ENCODE results near the gene KCND2. TPM values are rescaled to one million over a fixed set of nuclear protein-coding genes. Genes with fewer than 3 reads are reported as not detected.
"Not testable (repeated sequence)": the region's sequence is repeated elsewhere in the genome, so short reads cannot be mapped to it uniquely, and the experiment has no call there.

KCND2 gene
- total RNA-seq, 2 experiments from 2014 or later, result not detected

DNA sequence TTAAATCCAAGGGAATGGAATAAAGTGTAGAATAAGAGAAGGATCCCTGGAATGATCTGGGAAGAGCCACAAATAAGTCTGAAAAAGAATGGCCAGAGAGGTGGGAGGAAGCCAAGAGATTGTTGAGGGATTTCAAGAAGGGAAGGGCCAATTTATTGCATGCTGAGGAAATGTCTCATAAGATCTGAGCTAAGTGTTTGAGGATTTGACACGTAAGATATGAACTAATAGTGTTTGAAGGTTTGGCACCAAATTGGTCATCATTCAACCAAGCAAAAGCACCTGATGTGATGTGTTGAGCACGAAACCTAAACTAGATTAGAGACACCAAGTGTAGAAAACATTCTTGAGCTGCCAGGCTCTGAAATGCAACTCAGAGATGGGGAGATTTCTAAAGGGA is 487.1 kb downstream of the KCND2 start:
- no peaks in the 10 kb centered on the region for H3K27me3 Mint-ChIP-seq (ENCODE audit: low read depth)
- no peak overlapping the region for H3K27ac Mint-ChIP-seq
- H3K4me3 Mint-ChIP-seq, result no peak overlapping the region
- CTCF ChIA-PET, result interaction anchor here (1.3 kb wide), 1 partner anchor 32 kb away, joined by 3 read pairs; no protein-coding TSS in a partner anchor
- POLR2A ChIA-PET, result no interaction called here
- no peaks in the 10 kb centered on the region for H3K36me3 Mint-ChIP-seq (ENCODE audit: low read depth)
- DNase-seq (no peak), ATAC-seq (no peak)
- H3K4me1 Mint-ChIP-seq (ENCODE audit: low read depth), result no peaks in the 10 kb centered on the region
- no peaks in the 10 kb centered on the region for H3K9me3 Mint-ChIP-seq (ENCODE audit: insufficient read depth)

DNA sequence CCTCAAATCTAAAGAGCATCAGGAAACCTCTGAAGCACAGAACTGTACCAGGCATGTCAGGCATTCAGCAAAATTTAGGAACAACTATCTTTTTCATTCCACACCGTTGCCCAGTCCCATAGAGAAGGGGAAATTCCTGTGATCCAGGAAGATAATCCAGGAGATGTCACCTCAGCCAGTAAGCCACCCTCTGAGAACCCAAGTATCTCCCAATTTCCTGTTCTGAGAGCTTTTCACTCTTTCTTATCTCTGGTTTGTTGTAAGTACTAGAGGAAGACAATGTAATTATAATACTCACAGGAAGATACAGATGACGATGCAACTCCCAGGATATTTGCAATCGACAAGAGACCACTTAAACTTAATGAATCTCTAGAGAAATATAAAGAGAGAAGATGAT is 487.9 kb downstream of the KCND2 start:
- H3K4me3 Mint-ChIP-seq, result no peak overlapping the region
- H3K9me3 Mint-ChIP-seq (ENCODE audit: insufficient read depth), result no peaks in the 10 kb centered on the region
- H3K36me3 Mint-ChIP-seq (ENCODE audit: low read depth), result no peaks in the 10 kb centered on the region
- ATAC-seq (no peak), DNase-seq (no peak)
- POLR2A ChIA-PET, result no interaction called here
- H3K27me3 Mint-ChIP-seq (ENCODE audit: low read depth), result no peaks in the 10 kb centered on the region
- no peaks in the 10 kb centered on the region for H3K4me1 Mint-ChIP-seq (ENCODE audit: low read depth)
- no peak overlapping the region for H3K27ac Mint-ChIP-seq
- CTCF ChIA-PET, result interaction anchor here (1.3 kb wide), 1 partner anchor 31 kb away, joined by 3 read pairs; no protein-coding TSS in a partner anchor

DNA sequence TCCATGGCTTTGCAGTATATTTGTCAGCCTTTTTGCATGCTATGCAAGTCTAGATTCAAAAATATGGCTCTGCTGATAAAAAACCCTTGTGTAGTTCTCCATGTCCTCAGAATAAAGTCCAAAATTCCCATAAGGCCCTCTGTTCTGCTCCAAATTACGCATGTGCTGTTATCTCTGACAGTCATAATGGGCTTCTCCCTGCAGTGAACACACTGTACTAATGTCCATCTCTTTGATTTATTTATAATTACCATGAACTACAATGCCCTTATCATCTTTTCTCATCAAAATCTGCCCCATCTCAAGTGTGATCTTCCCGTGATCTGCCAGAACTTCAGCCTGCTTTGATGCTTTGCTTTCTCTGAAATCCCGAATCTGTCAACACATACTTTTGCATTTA is 497.2 kb downstream of the KCND2 start:
- Mint-ChIP-seq H3K4me1 (ENCODE audit: low read depth) (no peaks in the 10 kb centered on the region), H3K27ac (no peak overlapping the region), H3K36me3 (ENCODE audit: low read depth) (no peaks in the 10 kb centered on the region), H3K27me3 (ENCODE audit: low read depth) (no peaks in the 10 kb centered on the region), H3K4me3 (no peak overlapping the region), H3K9me3 (ENCODE audit: insufficient read depth) (no peaks in the 10 kb centered on the region)
- ChIA-PET POLR2A (no interaction called here), CTCF (no interaction called here)
- no peak for ATAC-seq
- no peak for DNase-seq

DNA sequence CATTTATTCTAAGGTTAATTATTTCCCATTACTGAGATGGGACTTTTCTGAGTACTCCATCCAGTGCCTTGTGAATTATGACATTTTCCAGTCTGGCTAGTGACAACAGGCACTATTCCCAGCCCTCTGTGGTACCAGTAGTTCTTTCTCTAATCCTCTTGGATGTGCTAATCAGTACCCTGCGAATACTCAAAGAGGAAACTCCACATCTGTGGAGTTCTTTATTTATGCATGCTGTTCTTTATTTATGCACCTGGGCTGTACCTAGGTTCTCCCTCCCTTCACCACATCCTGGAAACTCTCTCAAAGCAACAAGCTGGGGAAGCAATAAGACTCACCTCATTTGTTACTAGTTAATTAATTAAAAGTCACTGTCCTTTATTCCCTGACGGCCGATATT is 501.5 kb downstream of the KCND2 start:
- Mint-ChIP-seq H3K4me1 (ENCODE audit: low read depth) (no peaks in the 10 kb centered on the region), H3K27ac (no peak overlapping the region), H3K4me3 (no peak overlapping the region), H3K36me3 (ENCODE audit: low read depth) (no peaks in the 10 kb centered on the region), H3K27me3 (ENCODE audit: low read depth) (no peaks in the 10 kb centered on the region), H3K9me3 (ENCODE audit: insufficient read depth) (no peaks in the 10 kb centered on the region)
- ATAC-seq (no peak), DNase-seq (no peak)
- POLR2A ChIA-PET, result interaction anchor here (0.6 kb wide), 1 partner anchor 146 kb away, joined by 3 read pairs; no protein-coding TSS in a partner anchor
- CTCF ChIA-PET, result no interaction called here

DNA sequence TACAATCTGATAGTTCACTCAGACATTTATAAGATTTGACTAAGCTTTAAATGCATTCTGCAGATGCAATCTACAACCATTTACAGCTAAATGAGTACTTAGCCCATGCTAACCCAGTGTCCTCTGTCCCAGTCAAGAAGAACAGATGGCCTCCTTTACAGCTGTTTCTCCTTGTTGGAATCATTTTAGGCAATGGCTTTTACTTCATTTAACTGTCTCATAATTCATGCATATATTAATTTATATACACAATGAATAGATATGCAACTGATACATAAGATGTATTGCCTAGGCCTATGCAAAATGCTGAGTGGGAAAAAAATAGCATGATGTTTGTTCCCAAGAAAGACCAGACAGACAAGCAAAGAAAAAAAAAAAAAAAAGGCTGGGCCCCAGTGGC is 502.8 kb downstream of the KCND2 start:
- Mint-ChIP-seq H3K27ac (no peak overlapping the region), H3K9me3 (ENCODE audit: insufficient read depth) (no peaks in the 10 kb centered on the region), H3K4me3 (no peak overlapping the region), H3K27me3 (ENCODE audit: low read depth) (no peaks in the 10 kb centered on the region), H3K36me3 (ENCODE audit: low read depth) (no peaks in the 10 kb centered on the region), H3K4me1 (ENCODE audit: low read depth) (no peaks in the 10 kb centered on the region)
- ATAC-seq, result no peak
- DNase-seq, result no peak
- POLR2A ChIA-PET, result no interaction called here
- CTCF ChIA-PET, result no interaction called here

DNA sequence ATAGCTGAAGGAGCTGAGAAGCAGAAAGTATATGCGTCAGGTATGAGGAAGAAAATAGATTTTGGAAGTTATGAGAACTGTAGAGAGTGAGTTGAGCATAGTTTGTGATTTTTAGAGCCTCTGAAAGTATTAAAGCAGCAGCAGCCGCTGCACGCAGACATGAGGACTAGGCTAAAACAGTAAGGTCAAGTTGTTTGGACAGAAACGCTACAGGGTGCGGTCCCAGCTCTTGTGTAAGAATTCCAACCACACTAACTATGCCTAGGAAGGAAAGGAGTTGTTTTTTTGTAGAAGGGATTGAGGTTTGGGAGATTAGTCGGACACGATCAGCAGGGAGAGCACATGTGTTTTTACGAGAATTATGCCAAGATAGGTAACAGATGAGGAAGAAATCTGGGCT is 506.1 kb downstream of the KCND2 start:
- CTCF ChIA-PET, result not testable (repeated sequence)

DNA sequence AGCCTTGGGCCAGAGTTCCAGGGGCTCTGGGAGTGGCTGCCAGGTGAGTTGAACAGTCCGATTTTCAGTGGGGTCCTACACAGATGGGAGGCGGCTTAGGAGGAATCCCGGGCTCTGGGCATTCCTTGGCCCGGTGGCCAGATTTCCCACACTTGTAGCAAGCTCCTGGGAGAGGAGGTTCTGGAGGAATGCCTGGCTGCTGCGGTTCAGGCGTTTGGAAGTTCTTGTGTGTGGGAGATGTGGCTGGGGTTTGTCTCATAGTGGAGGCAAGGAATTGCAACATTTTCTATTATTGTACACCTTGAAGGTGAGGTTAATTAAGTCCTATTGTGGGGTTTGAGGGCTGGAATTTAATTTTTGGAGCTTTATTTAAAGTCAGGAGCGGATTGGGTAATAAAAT is 507.5 kb downstream of the KCND2 start:
- H3K4me3 Mint-ChIP-seq; H3K27ac Mint-ChIP-seq; H3K4me1 Mint-ChIP-seq (ENCODE audit: low read depth); H3K36me3 Mint-ChIP-seq (ENCODE audit: low read depth); H3K27me3 Mint-ChIP-seq (ENCODE audit: low read depth); CTCF ChIA-PET; POLR2A ChIA-PET; ATAC-seq; H3K9me3 Mint-ChIP-seq (ENCODE audit: insufficient read depth); DNase-seq: not testable (repeated sequence)

More for the DNA sequence above, 506.1 kb downstream of the KCND2 start:
- H3K4me3 Mint-ChIP-seq; POLR2A ChIA-PET; H3K36me3 Mint-ChIP-seq (ENCODE audit: low read depth); H3K27ac Mint-ChIP-seq; H3K9me3 Mint-ChIP-seq (ENCODE audit: insufficient read depth); ATAC-seq; H3K27me3 Mint-ChIP-seq (ENCODE audit: low read depth); H3K4me1 Mint-ChIP-seq (ENCODE audit: low read depth); DNase-seq: not testable (repeated sequence)

DNA sequence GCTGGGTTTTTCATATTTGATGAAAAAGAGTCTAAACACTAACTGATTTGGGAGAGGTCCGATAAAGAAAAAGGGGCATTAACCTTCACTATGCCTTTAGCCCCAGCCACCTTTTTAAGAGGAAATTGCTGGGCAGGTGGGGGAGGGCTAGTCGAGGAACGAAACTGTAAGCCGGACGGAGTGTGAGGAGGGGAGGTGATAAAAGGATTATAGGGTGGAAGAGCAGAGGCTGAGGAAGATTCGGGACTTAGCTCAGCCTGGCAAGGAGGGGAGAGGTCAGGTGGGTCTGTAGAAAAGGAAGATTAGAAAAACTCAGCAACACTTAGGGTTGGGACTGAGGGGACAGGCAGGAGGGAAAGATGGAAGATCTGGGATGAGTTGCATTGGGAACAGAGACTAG is 508.0 kb downstream of the KCND2 start:
- Mint-ChIP-seq H3K4me1 (ENCODE audit: low read depth) (no peaks in the 10 kb centered on the region), H3K4me3 (no peak overlapping the region), H3K27ac (no peak overlapping the region), H3K36me3 (ENCODE audit: low read depth) (no peaks in the 10 kb centered on the region), H3K27me3 (ENCODE audit: low read depth) (no peaks in the 10 kb centered on the region), H3K9me3 (ENCODE audit: insufficient read depth) (no peaks in the 10 kb centered on the region)
- ATAC-seq (no peak), DNase-seq (no peak)
- ChIA-PET POLR2A (no interaction called here), CTCF (no interaction called here)

DNA sequence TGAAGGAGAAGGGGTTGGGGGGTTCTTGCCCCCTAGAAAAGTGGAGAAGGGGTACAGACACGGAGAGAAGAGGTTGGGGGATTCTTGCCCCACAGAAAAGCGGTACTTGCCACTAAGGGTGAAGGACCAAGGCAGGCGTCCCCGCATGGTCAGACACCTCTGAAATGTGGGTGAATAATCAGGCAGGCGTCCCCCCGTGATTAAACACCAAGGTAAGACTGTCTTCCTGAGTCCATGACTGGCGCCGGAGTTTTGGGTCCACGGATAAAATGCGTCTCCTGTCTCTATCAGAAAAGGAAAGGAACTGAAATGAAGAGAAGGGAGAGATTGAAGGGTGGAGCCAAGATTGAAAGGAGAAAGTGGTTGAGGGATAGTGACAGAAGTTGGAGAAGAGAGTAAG is 508.9 kb downstream of the KCND2 start:
- H3K36me3 Mint-ChIP-seq (ENCODE audit: low read depth); H3K4me3 Mint-ChIP-seq; H3K27me3 Mint-ChIP-seq (ENCODE audit: low read depth); H3K27ac Mint-ChIP-seq; H3K9me3 Mint-ChIP-seq (ENCODE audit: insufficient read depth); H3K4me1 Mint-ChIP-seq (ENCODE audit: low read depth); DNase-seq; POLR2A ChIA-PET; ATAC-seq; CTCF ChIA-PET: not testable (repeated sequence)

DNA sequence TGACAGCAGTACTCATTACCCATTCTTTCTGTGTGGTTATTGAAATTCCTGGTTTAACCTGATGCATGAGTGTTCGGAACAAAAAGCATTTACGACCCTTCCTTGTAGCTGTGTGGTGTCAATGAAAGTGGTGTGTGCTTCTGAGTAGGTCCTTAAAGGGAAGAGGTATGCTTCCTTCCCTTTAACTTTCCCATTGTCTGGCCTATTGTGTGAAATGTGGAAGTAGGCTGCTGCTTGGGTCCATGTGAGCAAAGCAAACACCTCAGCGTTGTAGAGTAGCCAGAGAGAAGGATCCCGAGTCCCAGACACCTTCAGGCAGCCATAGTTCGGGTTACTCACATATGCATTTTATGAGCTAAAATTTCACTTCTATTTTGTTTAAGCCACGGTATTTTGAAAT is 510.3 kb downstream of the KCND2 start:
- ChIA-PET CTCF (interaction anchor here (1.0 kb wide), 1 partner anchor 9 kb away, joined by 5 read pairs; no protein-coding TSS in a partner anchor), POLR2A (no interaction called here)
- no peaks in the 10 kb centered on the region for H3K27me3 Mint-ChIP-seq (ENCODE audit: low read depth)
- no peaks in the 10 kb centered on the region for H3K9me3 Mint-ChIP-seq (ENCODE audit: insufficient read depth)
- no peaks in the 10 kb centered on the region for H3K4me1 Mint-ChIP-seq (ENCODE audit: low read depth)
- H3K36me3 Mint-ChIP-seq (ENCODE audit: low read depth), result no peaks in the 10 kb centered on the region
- H3K4me3 Mint-ChIP-seq, result no peak overlapping the region
- DNase-seq (no peak), ATAC-seq (no peak)
- no peak overlapping the region for H3K27ac Mint-ChIP-seq

DNA sequence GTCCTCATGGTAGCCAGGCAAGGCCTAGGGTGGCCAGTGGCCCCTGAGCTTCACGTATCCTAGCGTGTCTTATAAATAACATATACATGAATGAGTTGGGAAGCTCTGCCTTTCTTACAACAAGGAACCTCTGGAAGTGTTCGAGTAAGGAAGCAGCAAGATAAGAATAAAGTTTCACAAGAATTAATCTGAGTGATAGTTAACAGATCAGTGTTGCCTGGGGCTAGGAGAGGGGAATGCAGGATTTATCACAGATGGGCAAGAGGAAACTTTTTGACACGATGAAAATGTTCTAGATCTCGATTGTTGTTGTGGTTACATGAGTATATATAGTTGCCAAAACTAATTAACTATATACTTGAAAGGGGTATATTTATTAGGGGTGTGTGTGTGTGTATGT is 510.7 kb downstream of the KCND2 start:
- Mint-ChIP-seq H3K9me3 (ENCODE audit: insufficient read depth) (no peaks in the 10 kb centered on the region), H3K27me3 (ENCODE audit: low read depth) (peaks cover 2% of the 10 kb centered on the region), H3K4me3 (no peak overlapping the region), H3K27ac (no peak overlapping the region), H3K4me1 (ENCODE audit: low read depth) (no peaks in the 10 kb centered on the region), H3K36me3 (ENCODE audit: low read depth) (no peaks in the 10 kb centered on the region)
- ATAC-seq (no peak), DNase-seq (no peak)
- POLR2A ChIA-PET, result no interaction called here
- CTCF ChIA-PET, result interaction anchor here (1.0 kb wide), 1 partner anchor 9 kb away, joined by 5 read pairs; no protein-coding TSS in a partner anchor

DNA sequence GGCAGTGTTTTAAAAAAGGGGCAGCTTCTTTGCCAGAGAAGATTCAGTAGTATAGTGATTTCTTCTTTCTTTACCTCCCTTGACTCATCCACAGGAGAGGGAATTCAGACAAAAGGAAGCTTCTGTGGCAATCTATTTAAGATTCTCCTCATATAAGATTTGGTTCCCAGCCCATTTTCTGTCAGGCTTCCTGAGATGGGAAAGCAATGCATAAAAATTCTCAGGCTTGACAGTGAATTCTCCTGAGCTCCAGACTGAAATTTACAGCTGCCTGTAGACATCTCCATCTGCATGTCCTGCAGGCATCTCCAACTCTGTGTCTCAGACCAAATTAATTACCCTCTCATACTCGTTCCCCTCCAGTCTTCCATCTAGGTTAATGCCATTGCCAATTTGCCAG is 512.1 kb downstream of the KCND2 start:
- Mint-ChIP-seq H3K9me3 (ENCODE audit: insufficient read depth) (no peaks in the 10 kb centered on the region), H3K27me3 (ENCODE audit: low read depth) (peaks cover 6% of the 10 kb centered on the region), H3K27ac (no peak overlapping the region), H3K4me1 (ENCODE audit: low read depth) (no peaks in the 10 kb centered on the region), H3K36me3 (ENCODE audit: low read depth) (no peaks in the 10 kb centered on the region), H3K4me3 (no peak overlapping the region)
- ChIA-PET POLR2A (no interaction called here), CTCF (interaction anchor here (0.5 to 1.2 kb wide), 2 partner anchors 21 to 976 kb away, joined by 3 to 4 read pairs; no protein-coding TSS in a partner anchor)
- no peak for ATAC-seq
- no peak for DNase-seq

DNA sequence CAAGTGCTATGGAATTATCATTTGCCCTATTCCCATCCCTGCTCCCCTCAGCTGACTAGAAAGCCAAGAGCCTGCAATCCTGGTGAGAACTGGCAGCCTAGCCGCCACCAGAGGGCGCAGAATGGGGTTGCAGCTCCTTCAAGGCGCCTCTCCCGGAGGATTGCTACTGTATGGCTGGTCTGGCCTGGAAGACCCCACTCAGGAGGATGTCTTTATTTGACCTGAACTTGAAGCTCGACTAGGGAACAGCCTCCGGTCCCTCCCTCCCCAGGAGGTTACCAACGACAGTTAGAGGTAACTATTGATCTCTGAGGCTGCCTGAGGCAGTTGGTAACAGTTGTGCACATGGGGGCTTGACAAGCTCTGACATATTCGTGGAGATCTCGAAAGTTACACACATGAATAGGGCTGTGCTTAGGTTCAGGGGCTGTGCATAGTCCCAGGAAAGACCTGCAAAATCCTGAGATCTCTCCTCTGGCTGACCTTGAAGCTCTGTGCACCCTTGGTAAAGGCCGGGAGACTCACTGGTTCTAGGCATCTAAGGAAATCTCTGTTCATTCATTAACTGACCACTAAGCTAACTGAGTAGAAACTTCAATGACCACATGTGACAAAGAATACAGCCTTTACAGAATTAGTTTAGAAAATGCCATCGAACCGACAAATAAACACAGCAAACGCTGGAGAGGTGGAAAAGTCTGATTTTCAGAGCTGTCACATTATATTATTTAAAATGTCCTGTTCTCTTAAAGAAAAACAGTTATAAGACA is 519.3 kb downstream of the KCND2 start:
- POLR2A ChIA-PET, result no interaction called here
- ATAC-seq, result peak; percentile 87

More for the DNA sequence above, 519.3 kb downstream of the KCND2 start:
- Mint-ChIP-seq H3K36me3 (ENCODE audit: low read depth) (no peaks in the 10 kb centered on the region), H3K4me3 (no peak overlapping the region), H3K4me1 (ENCODE audit: low read depth) (no peaks in the 10 kb centered on the region), H3K27ac (no peak overlapping the region), H3K9me3 (ENCODE audit: insufficient read depth) (no peaks in the 10 kb centered on the region), H3K27me3 (ENCODE audit: low read depth) (peaks cover 13% of the 10 kb centered on the region)
- peak; percentile 65 for DNase-seq
- CTCF ChIA-PET, result interaction anchor here (0.6 to 2.4 kb wide), 25 partner anchors 9 to 347 kb away, joined by 3 to 24 read pairs (median 4); no protein-coding TSS in a partner anchor
